ENCODE measurements around the gene CCN6. TPM values are rescaled to one million over a fixed set of nuclear protein-coding genes. Genes with fewer than 3 reads are reported as not detected.

The CCN6 gene
- total and polyA plus RNA-seq, 3 donors from 2014 or later, result 0.99 to 6.8 (median 3.5) TPM

DNA sequence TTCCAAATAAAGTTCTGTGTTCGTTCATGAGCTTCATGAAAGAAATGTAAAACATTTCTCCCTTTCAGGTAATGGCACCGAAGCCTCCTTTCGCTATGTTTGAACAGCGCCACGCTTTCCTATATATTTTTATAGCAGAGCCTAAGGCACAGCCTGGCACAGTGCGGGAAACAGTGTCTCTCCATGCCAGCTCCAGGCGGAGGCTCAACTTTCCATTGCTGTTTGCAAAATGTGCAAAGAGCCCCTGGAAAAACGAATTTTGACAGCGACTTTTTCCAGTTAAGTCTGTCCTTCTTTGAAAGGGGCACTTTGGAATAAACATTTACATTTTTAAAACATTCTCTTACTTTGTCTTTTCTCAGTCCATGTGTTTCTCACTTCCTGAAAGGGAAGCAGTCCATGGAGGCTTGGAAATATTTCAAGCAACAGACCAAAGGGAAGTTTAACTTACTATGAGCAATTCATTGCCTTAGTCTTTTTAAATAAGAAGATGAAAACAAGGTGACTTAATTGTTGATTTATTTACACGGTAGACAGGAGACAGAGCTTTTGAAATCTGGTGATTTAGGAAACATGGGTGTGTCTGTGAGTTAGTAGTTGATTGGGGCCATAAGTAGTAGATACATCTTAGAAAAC is 769 bp downstream of the CCN6 start:
- Histone ChIP-seq H3K9me3 (no peaks in the 10 kb centered on the region), H3K27me3 (no peaks in the 10 kb centered on the region), H3K4me1 (no peaks in the 10 kb centered on the region), H3K27ac (no peak overlapping the region), H3K36me3 (ENCODE audit: low read depth, missing control alignments) (no peaks in the 10 kb centered on the region), H3K4me3 (peak overlapping the region in 1 of 2 donors; percentile 15)
- intact Hi-C loops (cut with DNase I; ENCODE audit: low total_unique reads), result no loop called here
- no peak for DNase-seq
- TF ChIP-seq POLR2A (IDR thresholded peaks at IDR 0.05), result no peak
- TF ChIP-seq, protein P1, sequence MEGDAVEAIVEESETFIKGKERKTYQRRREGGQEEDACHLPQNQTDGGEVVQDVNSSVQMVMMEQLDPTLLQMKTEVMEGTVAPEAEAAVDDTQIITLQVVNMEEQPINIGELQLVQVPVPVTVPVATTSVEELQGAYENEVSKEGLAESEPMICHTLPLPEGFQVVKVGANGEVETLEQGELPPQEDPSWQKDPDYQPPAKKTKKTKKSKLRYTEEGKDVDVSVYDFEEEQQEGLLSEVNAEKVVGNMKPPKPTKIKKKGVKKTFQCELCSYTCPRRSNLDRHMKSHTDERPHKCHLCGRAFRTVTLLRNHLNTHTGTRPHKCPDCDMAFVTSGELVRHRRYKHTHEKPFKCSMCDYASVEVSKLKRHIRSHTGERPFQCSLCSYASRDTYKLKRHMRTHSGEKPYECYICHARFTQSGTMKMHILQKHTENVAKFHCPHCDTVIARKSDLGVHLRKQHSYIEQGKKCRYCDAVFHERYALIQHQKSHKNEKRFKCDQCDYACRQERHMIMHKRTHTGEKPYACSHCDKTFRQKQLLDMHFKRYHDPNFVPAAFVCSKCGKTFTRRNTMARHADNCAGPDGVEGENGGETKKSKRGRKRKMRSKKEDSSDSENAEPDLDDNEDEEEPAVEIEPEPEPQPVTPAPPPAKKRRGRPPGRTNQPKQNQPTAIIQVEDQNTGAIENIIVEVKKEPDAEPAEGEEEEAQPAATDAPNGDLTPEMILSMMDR (IDR thresholded peaks at IDR 0.05), result no peak
- 55 to 70% methylated on average over 10 of the region's 10 CpGs for WGBS, 2 donors

DNA sequence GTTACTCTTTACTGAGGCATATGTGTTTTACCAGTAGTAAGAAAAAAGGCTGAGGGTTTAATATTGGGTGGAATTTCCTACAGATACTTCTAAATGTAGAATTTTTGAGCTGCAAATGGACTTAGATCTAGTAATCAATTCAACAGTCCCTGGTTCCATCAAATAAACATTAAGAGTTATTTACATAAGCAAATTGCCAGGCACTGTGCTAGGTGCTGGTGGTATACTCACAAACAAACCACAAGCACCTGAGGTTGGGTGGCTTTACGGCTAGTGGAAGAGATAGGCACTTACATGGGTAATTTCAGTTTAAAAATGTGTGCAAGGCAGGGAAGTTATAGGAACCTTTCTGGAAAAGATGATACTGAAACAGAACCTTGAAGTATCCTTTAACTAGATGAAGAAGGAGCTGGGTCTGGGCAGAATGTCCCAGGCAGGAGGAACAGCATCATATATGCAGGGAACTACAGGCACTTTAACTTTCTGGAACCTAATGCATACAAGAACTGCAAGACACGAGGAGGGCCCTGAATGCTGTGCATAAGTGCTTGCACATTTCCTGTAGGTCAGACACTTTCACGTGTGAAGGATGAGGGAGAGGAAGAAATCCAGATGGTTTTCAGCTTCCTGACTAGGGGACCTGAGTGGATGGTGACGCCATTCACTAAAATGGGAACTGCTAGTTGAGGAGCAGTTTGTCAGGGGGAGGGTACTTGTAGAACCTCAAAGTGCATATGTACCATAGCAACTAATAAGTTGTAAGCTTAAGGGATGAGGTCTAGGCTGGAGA is 4.5 kb downstream of the CCN6 start:
- no peak for DNase-seq
- no peaks in the 10 kb centered on the region for H3K27me3 ChIP-seq
- H3K4me3 ChIP-seq, result no peak overlapping the region
- TF ChIP-seq POLR2A (IDR thresholded peaks at IDR 0.05), result no peak
- intact Hi-C loops (cut with DNase I; ENCODE audit: low total_unique reads), result no loop called here
- H3K4me1 ChIP-seq, result no peaks in the 10 kb centered on the region
- H3K27ac ChIP-seq, result no peak overlapping the region
- H3K36me3 ChIP-seq (ENCODE audit: low read depth, missing control alignments), result no peaks in the 10 kb centered on the region
- no peaks in the 10 kb centered on the region for H3K9me3 ChIP-seq
- 87 to 88% methylated on average over 4 of the region's 4 CpGs for WGBS, 2 donors

DNA sequence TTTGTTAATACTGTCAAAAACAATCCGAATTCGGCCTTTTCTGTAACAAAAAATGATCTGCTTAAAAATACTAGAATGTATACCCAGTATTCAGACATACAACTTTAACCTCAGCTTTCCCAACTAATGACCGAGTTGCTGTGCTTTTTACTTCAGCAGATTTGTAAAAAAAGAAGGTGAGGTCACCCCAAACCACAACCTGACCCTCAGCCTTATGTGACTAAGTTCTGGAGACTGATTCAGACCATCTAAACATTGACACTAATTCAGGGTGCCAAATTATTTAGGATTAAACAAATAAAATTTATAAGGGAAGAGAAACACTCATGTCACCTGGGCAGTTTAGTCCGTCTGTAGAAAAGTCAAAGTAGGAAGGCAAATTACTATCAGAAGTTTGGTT is 7.7 kb downstream of the CCN6 start:
- Histone ChIP-seq H3K27me3 (no peaks in the 10 kb centered on the region), H3K9me3 (no peaks in the 10 kb centered on the region), H3K36me3 (ENCODE audit: low read depth, missing control alignments) (no peaks in the 10 kb centered on the region), H3K27ac (no peak overlapping the region), H3K4me3 (no peak overlapping the region), H3K4me1 (no peaks in the 10 kb centered on the region)
- intact Hi-C loops (cut with DNase I; ENCODE audit: low total_unique reads), result no loop called here
- WGBS, 2 donors, result 77 to 79% methylated on average over 4 of the region's 4 CpGs
- TF ChIP-seq, protein P1 (IDR thresholded peaks at IDR 0.05), result no peak
- no peak for TF ChIP-seq POLR2A (IDR thresholded peaks at IDR 0.05)
- DNase-seq, result no peak

DNA sequence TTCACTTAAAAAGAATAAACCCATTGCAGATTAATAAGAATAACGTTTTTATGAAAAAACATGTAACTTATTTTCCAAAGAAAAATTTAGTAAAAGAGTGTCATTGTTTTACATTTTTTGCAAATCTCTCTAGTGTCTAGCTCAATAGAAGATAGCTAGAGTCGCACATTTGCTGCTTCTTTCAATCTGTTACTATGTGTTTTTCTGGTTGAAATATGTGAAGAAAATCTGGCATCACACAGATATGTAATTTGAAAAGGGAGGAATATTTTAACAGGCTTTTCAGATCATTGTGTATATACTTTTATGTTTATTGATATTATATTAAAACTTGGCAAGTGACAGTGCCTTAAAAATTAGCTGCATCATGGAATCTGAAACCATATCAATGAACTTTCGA is 9.1 kb downstream of the CCN6 start:
- intact Hi-C loops (cut with DNase I; ENCODE audit: low total_unique reads), result no loop called here
- H3K4me1 ChIP-seq, result no peaks in the 10 kb centered on the region
- H3K4me3 ChIP-seq, result no peak overlapping the region
- DNase-seq, result no peak
- TF ChIP-seq POLR2A (IDR thresholded peaks at IDR 0.05), result no peak
- TF ChIP-seq, protein P1 (IDR thresholded peaks at IDR 0.05), result no peak
- no peak overlapping the region for H3K27ac ChIP-seq
- WGBS, 2 donors, result 72 to 82% methylated on average over 3 of the region's 3 CpGs
- no peaks in the 10 kb centered on the region for H3K36me3 ChIP-seq (ENCODE audit: low read depth, missing control alignments)
- no peaks in the 10 kb centered on the region for H3K27me3 ChIP-seq
- no peaks in the 10 kb centered on the region for H3K9me3 ChIP-seq

DNA sequence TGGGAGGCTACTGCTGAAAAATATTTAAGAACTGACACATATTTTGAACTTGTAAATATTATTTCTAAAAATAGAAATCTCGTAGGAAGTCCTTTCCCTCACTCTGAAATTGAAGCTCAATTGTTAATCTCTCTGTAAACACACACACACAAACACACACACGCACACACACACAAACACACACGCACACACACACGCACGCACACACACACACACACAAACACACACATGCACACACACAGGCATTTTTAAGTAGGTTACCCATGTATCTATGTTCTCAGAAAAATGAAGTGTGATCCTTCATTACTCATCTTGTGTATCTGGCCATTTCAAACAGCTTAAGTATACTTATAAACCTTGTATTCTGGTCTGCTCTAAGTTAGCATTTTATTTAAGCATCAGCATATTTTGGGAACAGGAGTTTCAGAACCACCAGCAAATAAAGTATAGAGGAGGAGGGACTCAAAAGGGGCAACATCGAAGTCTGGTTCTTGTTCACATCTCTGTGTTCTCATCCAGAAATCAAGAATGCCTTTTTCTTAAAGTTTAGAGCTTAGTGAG is 11.6 kb downstream of the CCN6 start:
- intact Hi-C loops (cut with DNase I; ENCODE audit: low total_unique reads), result no loop called here
- Histone ChIP-seq H3K36me3 (ENCODE audit: low read depth, missing control alignments) (no peaks in the 10 kb centered on the region), H3K27ac (no peak overlapping the region), H3K27me3 (no peaks in the 10 kb centered on the region), H3K9me3 (no peaks in the 10 kb centered on the region), H3K4me3 (no peak overlapping the region), H3K4me1 (no peaks in the 10 kb centered on the region)
- TF ChIP-seq, protein P1 (IDR thresholded peaks at IDR 0.05), result no peak
- TF ChIP-seq POLR2A (IDR thresholded peaks at IDR 0.05), result no peak
- 67 to 77% methylated on average over 6 of the region's 6 CpGs for WGBS, 2 donors
- DNase-seq, result no peak
